Thyroid gland (tissue), 4 donors: Measurements from ENCODE around the gene SIRT3.

Experiments
- POLR2A ChIP-seq, 2 donors: fragments of 450-650 bp; IDR thresholded peaks; one replicate each; pipeline ENCODE4 v1.6.1; 2017; ENCODE audit warnings: antibody characterized with exemption in 2 of 2, mild to moderate bottlenecking in 2 of 2, moderate library complexity in 1 of 2
- TF ChIP-seq, protein P1 (sequence below), 6 experiments: fragments of 200-600 bp in 3 of 6; fragments of 450-650 bp in 3 of 6; sonication (generic) in 3 of 6; IDR thresholded peaks; one replicate each; pipeline ENCODE4 v1.5.1; 2016 to 2019; ENCODE audit warnings: antibody characterized with exemption in 6 of 6, mild to moderate bottlenecking in 2 of 6, inconsistent platforms in 1 of 6, moderate library complexity in 1 of 6

DNA sequence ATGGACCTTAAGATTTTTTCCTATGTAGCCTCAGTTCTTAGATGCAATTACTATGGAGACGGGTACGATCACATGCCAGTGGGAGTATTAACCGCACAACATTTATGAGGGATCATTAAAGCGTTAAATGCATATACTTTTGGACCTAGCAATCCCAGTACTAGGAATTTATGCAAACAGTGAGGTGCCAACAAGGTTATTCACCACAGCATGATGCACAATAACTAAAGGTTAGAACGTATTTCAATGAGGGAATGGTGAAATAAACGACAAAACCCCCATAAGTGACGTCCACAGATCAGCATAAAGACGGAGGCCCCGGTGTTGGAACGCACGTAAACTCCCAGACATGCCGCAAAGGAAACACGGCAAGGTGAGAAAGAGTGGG is 539 bp downstream of the SIRT3 start:
- TF ChIP-seq, protein P1, sequence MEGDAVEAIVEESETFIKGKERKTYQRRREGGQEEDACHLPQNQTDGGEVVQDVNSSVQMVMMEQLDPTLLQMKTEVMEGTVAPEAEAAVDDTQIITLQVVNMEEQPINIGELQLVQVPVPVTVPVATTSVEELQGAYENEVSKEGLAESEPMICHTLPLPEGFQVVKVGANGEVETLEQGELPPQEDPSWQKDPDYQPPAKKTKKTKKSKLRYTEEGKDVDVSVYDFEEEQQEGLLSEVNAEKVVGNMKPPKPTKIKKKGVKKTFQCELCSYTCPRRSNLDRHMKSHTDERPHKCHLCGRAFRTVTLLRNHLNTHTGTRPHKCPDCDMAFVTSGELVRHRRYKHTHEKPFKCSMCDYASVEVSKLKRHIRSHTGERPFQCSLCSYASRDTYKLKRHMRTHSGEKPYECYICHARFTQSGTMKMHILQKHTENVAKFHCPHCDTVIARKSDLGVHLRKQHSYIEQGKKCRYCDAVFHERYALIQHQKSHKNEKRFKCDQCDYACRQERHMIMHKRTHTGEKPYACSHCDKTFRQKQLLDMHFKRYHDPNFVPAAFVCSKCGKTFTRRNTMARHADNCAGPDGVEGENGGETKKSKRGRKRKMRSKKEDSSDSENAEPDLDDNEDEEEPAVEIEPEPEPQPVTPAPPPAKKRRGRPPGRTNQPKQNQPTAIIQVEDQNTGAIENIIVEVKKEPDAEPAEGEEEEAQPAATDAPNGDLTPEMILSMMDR (IDR thresholded peaks at IDR 0.05) = no peak
- TF ChIP-seq POLR2A (IDR thresholded peaks at IDR 0.05) = no peak
